ENCODE results near the gene CCDC169. TPM values are rescaled to one million over a fixed set of nuclear protein-coding genes. Genes with fewer than 3 reads are reported as not detected.

Gene CCDC169
- 1 to 10 TPM in 1 of 2 donors, under 1 TPM in 1; 0.76 to 2.6 TPM for total RNA-seq
- polyA plus RNA-seq (ENCODE audit: insufficient read length in 6 of 6), result 10 to 100 TPM in 1 of 6 donors, 1 to 10 TPM in 5; 4.6 to 10.2 (median 7.2) TPM
- long read RNA-seq, donor 1, partial matches to known transcripts, result 0 of 1 reads
- long read RNA-seq, donor 1, other reads (novel, unspliced or antisense), result 0 of 1 reads
- long read RNA-seq, donor 2, full-length matches to known transcripts, result 2 of 2 reads
- long read RNA-seq, donor 2, partial matches to known transcripts, result 0 of 2 reads
- long read RNA-seq, donor 2, other reads (novel, unspliced or antisense), result 0 of 2 reads
- long read RNA-seq, donor 3, partial matches to known transcripts, result 0 of 1 reads
- long read RNA-seq, donor 3, other reads (novel, unspliced or antisense), result 0 of 1 reads
- long read RNA-seq, donor 4, result 0 reads
- long read RNA-seq, donor 5, result 0 reads
- long read RNA-seq, donor 6, partial matches to known transcripts, result 0 of 1 reads
- long read RNA-seq, donor 6, other reads (novel, unspliced or antisense), result 0 of 1 reads
- long read RNA-seq, donor 7, partial matches to known transcripts, result 0 of 4 reads
- long read RNA-seq, donor 7, other reads (novel, unspliced or antisense), result 0 of 4 reads
- long read RNA-seq, donor 8, partial matches to known transcripts, result 0 of 2 reads
- long read RNA-seq, donor 8, other reads (novel, unspliced or antisense), result 0 of 2 reads
- long read RNA-seq, donor 9, result 0 reads
- long read RNA-seq, donor 10, result 0 reads
- long read RNA-seq, donor 11, result 0 reads
- long read RNA-seq, donor 12, result 0 reads

DNA sequence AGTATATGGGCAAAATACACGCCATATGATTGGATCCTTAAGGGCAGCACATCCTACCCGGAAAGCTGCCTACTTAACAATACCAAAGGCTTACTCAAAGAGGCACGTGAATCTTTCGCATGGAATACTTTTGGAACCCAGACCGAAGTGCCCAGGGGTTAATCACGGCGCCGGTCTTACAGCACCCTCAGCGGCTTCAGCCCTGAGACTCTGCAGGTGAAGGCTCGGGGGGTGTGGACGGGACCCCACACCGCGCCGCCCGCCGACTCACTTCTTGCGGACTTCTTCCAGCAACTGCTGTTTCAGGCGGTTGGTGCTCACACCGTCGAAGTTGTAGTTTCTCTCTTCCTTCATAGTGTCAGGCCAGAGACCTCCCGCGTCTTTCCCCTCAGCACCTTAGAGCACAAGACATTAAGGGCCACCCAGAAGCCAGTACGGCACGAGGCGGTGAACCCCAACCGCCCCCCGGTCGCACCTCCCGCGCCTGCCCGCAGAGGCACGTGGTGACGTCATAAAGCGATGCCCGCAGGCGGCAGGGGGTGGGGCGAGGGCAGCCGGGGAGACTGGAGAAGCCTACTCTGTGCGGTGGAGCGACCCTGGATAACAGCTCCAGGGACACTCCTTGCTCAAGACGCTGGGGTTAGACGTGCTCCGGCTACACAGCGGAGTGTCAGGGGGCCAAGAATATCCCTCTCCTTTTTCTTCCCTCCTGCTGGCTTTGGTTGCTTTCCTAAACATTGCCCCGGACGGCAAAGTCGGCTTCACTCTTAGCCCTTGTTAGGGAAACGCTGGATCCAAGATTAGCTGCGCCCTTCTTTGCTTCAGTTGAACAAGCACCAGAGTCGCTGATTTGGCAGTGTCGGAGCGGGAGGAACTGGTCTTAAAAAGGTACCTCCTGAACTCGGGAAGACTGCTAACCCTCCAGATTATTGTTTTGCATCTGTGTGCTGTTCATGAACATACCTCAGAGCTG lies at the start of gene CCDC169:
Gene CCDC169 (minus strand): TSS at position 449 of the 973 bp plus-strand sequence. CDS start 95 bp downstream, at position 354.
- Histone ChIP-seq H3K9me3 (no peaks in the 10 kb centered on the region), H3K4me3 (peak within 1 kb of the TSS; percentile 43 to 49), H3K27me3 (peaks cover 0 to 15% of the 10 kb centered on the region in 2 donors), H3K36me3 (no peaks in the 10 kb centered on the region), H3K4me1 (peaks cover 0 to 5% of the 10 kb centered on the region in 2 donors), H3K27ac (no peak within 1 kb of the TSS)
- no peak for TF ChIP-seq CTCF (IDR thresholded peaks at IDR 0.05)
- DNase-seq (peak; percentile 64 to 95 (median 84)), ATAC-seq (peak; percentile 97)
- intact Hi-C loops (cut with DNase I), result no loop called here

DNA sequence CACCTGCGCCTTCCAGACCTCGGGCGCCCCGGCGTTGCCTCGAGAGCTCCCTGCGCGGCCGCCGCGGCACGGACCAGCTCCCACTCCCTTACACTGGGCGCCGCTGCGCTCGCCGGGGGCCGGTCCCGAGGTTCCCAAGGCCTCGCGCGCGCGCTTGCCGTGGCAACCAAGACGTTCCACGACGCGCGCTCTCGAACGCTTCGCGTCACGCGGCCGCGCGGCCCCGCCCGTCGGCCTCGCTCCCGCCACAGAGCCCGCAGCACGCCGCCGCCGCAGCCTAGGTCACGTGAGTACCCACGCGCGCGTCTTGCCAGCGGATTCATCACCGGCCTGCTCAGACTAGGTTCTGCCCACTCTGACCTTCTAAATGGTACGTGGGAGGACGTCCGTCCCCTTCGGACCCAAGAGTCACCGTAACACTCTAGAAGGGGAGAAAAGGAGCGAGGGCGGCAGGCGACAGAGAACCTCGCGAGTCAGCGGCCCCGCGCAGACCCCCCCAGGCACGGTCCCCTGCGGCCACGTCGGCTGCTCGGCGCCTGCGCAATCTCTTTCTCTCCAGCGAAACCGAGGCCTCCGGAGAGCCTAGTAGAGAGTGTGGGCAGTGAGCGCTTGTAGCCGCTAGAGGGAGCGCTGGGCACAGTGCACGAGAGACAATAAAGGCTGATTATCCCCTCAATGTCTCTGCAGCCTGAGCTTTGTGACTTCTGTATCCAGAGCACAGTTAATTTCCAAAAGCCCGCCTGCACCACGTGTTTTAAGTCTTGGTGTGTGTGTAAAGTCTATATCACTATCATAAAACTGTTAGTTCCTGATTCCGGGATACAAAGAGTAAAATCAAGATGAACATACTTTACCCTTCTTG lies 48.8 kb upstream of the CCDC169 start, which contains the start of gene SPART:
Gene SPART (minus strand): TSS at position 173 of the 862 bp plus-strand sequence. CDS start 10,564 bp downstream, outside the sequence.
- no peaks in the 10 kb centered on the region for H3K36me3 ChIP-seq
- no peaks in the 10 kb centered on the region for H3K9me3 ChIP-seq
- peaks cover 0 to 6% of the 10 kb centered on the region in 2 donors for H3K27me3 ChIP-seq
- peak within 1 kb of the TSS; percentile 98 to 99 for H3K27ac ChIP-seq
- TF ChIP-seq CTCF (IDR thresholded peaks at IDR 0.05), result peak; percentile 96
- peaks cover 5 to 46% of the 10 kb centered on the region in 2 donors for H3K4me1 ChIP-seq
- ATAC-seq (peak; percentile 95), DNase-seq (peak; percentile 91 to 97 (median 94))
- H3K4me3 ChIP-seq, result peak within 1 kb of the TSS; percentile 67 to 76
- intact Hi-C loops (cut with DNase I), result no loop called here

- intact Hi-C loops (cut with DNase I), result no loop called here
- no peak for TF ChIP-seq CTCF (IDR thresholded peaks at IDR 0.05)
Observed at GRCh38 chr13:36345438-36346221, 48.0 kb upstream of the CCDC169 start.

More at GRCh38 chr13:36345438-36346221, 48.0 kb upstream of the CCDC169 start:
- Histone ChIP-seq H3K36me3 (no peaks in the 10 kb centered on the region), H3K4me1 (peaks cover 5 to 52% of the 10 kb centered on the region in 2 donors), H3K4me3 (peak overlapping the region; percentile 67 to 76), H3K27me3 (peaks cover 0 to 6% of the 10 kb centered on the region in 2 donors), H3K27ac (peak overlapping the region; percentile 98 to 99), H3K9me3 (no peaks in the 10 kb centered on the region)
- peak; percentile 79 to 88 (median 82) for DNase-seq
- ATAC-seq, result peak; percentile 64
